HS-27A (cell line): ENCODE data around the gene PDE12.
"Not testable (repeated sequence)": the region's sequence is repeated elsewhere in the genome, so short reads cannot be mapped to it uniquely, and the experiment has no call there.

ENCODE experiments used
- DNase-seq: peaks from one replicate; pipeline ENCODE4 v3.0.0-alpha.2; 2012; ENCODE audit warnings: low read depth, missing footprints

The PDE12 gene

DNA sequence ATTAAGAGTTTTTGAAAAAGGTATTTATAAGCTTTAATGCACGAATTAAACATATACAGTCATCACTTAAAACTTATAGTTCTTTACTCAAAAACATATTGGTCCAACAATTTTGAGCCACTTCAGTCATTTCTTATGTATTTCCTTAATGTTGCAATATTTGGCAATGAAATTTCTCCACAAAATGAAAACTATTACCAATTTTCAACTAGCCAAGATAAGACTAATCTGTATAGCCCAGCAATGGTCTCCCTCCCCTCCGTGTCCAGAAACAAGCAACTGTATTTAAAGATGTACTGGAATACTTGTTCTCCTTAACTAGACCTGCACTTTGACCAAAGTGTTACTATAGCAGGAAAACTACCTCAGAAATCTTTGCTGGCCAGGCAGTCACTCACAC lies 31.8 kb downstream of the PDE12 start:
- no peak for DNase-seq

DNA sequence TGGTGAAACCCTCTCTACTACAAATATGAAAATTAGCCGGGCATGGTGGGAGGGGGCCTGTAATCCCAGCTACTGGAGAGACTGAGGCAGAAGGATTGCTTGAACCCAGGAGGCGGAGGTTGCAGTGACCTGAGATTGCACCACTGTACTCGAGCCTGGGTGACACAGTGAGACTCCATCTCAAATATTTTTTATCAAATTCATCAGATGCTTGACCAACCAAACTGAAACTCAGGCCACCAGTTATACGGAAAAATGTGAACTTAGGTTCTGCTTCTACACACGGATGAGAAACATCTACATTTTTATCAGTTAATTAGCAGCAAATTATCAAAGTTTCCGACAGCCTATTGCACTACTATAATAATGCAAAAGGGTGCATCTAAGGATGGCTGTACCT lies 36.2 kb downstream of the PDE12 start:
- DNase-seq: no peak

DNA sequence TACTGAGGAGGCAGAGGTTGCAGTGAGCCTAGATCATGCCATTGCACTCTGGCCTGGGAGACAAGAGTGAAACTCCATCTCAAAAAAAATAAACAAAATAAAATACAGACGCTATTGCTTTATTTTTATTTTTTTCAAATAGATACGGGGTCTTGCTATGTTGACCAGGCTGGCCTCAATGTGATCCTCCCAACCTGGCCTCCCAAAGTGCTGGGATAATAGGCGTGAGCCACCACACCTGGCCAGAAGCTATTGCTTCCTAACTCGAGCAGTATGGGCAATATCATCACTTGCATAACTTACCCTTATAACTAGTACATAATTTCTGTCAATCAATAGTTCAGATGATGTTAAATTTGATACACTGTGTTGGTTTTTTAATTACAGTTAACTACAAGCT lies 38.1 kb downstream of the PDE12 start:
- no peak for DNase-seq

DNA sequence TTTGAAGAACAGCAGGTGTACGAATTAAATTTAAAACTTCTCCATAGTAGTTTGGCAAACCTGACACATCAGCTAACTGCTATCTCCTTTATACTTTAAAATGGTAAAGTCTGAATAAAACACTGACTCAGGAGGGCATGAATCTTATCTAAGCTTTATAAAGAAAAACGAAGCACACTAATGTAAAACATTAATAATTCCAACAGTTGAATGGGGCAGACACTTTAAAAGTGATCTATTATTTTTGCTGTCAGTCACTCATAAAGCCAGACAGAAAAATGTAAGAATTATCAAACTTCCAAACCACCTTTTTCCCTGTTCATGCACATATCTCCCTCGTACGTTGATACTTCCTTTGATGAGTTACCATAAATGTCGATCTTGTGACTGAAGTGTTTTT lies 38.5 kb downstream of the PDE12 start:
- DNase-seq: no peak

DNA sequence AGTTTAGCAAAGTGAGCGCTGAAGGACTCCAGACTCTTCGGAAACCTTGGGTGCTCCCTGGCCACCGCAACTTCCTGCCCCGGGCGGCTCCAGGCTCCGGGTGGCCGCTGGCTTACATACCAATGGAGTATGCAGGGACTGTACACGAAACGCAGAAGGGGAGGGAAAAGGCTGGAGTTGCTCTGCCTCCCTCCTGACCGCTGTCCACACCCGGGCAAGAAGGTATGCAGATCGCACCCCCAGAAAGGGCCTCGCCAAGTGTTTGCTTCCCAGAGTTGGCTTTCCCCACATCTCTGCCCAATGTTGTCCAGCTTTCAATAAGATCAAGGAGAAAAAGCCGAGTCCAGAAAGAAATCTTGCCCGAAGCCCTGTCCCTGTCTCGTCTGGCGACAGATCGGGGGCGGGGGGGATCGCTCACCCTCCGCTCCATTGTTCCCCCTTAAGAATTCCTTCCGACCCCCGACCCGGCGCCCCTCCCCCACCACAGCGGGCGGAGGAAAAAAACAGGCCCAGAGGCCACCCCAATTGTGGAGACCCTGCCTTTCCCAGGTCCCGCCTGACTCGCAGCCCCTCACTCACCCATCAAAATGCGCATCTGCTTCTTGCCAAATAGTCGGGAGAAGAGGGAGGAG lies 40.5 kb downstream of the PDE12 start:
- DNase-seq: peak; percentile 84

DNA sequence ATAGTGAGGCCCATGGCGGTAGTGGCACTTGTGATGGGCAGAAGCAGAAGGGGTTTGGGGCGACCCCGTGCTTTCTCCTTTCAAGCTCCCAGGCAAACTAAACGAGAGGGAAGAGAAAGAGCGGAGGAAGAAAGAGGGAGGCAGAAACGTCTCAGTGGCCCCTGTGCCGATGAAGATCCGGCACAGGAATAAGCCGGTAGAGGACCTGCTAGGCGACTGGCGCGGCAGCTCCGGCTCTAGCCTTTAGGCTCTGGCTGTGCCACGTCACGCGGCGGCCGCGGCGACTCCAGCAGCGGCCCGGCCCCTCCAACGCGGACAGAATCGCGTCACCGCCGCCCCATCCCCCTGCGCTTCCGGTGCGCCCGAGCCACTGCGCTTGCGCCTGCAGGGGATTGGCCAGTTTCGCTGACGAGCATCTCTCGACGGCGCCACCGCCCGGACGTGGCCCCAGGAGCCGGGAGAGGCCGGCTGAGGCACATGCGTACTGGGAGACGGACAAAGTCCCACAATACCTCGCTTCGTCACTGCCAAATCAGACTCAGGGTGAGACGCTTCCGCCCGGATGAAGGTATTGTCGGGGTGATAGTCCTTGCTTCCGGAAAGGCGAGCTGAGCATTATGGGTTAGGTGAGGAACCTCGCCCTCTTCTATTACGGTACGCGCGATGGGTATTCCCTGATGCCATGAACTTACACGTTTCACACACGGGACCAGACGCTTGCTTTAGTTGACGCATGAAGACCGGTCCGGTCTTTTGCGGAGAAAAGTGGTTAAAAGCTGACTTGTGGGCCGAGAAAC lies 41.3 kb downstream of the PDE12 start, which contains the start of gene ARF4:
Gene ARF4, minus strand, starts transcription at position 218 of the 797 bp plus-strand sequence. Its CDS starts 204 bp downstream, at position 14.
- DNase-seq: peak; percentile 98

DNA sequence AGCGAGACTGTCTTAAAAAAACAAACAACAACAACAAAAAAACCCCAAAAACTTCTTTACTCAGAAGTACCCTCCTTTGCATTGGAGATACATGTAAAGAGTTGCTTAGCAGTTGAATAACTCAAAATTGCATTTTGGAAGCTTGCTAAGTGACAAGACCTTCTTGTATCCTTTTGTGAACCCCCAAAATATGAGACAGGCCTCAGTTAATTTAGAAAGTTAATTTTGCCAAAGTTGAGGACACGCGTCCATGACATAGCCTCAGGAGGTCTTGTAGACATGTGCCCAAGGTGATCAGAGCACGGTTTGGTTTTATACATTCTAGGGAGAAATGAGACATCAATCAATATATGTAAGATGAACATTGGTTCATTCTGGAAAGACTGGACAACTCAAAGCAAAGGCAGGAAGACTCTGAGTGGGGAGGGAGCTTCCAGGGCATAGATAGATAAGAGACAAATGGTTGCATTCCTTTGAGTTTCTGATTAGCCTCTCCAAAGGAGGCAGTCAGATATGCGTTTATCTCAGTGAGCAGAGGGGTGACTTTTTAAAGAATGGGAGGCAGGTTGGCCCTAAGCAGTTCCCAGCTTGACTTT lies 42.8 kb downstream of the PDE12 start:
- DNase-seq: no peak

DNA sequence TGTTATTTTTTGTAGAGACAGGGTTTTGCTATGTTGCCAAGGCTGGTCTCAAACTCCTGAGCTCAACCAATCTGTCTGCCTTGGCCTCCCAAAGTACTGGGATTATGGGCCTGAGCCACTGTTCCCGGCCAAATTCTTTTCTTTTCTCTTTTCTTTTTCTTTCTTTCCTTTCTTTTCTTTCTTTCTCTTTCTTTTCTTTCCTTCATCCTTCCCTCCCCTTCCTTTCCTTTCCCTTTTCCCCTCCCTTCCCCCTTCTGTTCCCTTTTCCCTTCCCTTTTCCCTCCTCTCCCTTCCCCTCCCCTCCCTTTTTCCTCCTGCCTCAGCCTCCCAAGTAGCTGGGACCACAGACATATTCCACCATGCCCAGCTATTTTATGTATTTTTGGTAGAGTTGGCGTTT lies 44.1 kb downstream of the PDE12 start:
- no peak for DNase-seq

DNA sequence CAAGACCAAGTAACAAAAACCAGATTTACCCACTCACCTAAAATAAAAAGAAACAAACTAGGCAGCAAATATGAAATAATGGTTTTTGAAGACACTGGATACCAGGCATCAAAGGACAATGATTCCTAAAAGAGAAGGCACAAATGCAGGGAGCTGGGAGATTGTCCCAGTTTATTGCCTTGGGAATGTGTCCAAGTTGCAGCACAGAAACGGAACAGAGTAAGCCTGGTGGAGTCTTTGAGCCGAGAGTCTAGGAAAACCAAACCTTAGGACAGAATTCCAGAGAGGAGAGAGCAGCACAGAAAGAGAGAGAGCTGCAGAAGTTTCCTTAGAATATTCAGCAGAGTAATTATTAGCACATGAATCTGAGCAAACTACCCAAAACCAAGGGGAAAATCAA lies 48.9 kb downstream of the PDE12 start:
- no peak for DNase-seq

DNA sequence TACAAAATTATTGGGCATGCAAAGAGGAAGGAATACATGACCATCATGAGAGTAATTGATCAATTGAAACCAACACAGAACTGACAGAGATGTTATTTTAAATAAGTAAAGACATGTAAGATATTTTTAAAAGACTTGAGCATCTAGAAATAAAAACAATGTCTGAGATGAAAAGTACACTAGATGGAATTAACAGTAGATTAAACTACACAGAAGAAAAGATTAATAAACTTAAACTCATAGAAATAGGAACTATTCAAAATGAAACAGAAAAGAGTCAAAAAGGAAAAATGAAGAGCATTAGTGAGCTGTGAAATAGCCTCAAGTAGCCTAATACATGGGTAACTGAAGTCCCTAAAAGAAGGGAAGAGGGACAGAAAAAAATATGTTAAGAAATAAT lies 49.6 kb downstream of the PDE12 start:
- no peak for DNase-seq

DNA sequence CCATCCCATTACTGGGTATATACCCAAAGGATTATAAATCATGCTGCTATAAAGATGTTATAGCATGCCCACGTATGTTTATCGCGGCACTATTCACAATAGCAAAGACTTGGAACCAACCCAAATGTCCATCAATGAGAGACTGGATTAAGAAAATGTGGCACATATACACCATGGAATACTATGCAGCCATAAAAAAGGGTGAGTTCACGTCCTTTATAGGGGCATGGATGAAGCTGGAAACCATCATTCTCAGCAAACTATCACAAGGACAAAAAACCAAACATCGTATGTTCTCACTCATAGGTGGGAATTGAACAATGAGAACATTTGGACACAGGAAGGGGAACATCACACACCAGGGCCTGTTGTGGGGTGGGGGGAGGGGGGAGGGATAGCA lies 55.8 kb downstream of the PDE12 start:
- not testable (repeated sequence) for DNase-seq

DNA sequence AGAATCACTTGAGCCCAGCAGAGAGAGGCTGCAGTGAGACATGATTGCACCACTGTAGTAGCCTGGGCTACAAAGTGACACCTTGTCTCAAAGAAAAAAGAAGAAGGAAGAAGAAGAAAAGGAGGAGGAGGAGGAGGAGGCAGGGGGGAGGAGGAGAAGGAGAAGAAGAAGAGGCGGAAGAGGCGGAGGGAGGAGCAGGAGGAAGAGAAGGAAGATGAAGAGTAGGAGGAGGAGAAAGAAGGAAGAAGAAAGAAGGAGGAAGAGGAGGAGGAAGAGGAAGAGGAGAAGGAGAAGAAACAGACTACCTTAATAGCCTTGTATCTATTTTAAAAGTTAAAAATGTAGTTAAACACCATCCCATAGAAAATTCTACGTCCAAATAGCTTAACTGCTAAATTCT lies 60.2 kb downstream of the PDE12 start:
- DNase-seq: no peak
